Activated naive CD4-positive, alpha-beta T cell treated with anti-CD3 and anti-CD28 coated beads, Interleukin-2, amount 50 U/mL, for 72 hours (primary cell): ENCODE data around the gene BOD1L1. TPM values are rescaled to one million over a fixed set of nuclear protein-coding genes. Genes with fewer than 3 reads are reported as not detected.

Source experiments
- ATAC-seq, 2 donors: fragments of 150-1000 bp; cut with Tn5 transposase; 2 replicates each; pipeline ENCODE4 v1.10.0; 2021; ENCODE audit warnings: mild to moderate bottlenecking in 2 of 2, moderate library complexity in 2 of 2
- DNase-seq, 2 donors: peaks; one replicate each; pipeline ENCODE4 v3.0.0; 2021 to 2022; ENCODE audit warnings: low spot score in 2 of 2
- H3K27ac Mint-ChIP-seq, 2 donors: one replicate each; pipeline ENCODE4 v1.8.0; 2022; ENCODE audit warnings: mild to moderate bottlenecking in 2 of 2, mixed read lengths in 2 of 2
- H3K36me3 Mint-ChIP-seq, 2 donors: one replicate each; pipeline ENCODE4 v1.8.0; 2022; ENCODE audit warnings: mixed read lengths in 2 of 2
- H3K9me3 Mint-ChIP-seq, 2 donors: one replicate each; pipeline ENCODE4 v1.8.0; 2022; ENCODE audit warnings: mixed read lengths in 2 of 2
- total RNA-seq, 2 donors: library from RNA; stranded (reverse); gene quantifications; one replicate each; pipeline ENCODE4 v1.2.3, GENCODE V29; 2022

Gene BOD1L1
- total RNA-seq, 2 donors from 2014 or later, result 36.6 to 36.8 TPM

DNA sequence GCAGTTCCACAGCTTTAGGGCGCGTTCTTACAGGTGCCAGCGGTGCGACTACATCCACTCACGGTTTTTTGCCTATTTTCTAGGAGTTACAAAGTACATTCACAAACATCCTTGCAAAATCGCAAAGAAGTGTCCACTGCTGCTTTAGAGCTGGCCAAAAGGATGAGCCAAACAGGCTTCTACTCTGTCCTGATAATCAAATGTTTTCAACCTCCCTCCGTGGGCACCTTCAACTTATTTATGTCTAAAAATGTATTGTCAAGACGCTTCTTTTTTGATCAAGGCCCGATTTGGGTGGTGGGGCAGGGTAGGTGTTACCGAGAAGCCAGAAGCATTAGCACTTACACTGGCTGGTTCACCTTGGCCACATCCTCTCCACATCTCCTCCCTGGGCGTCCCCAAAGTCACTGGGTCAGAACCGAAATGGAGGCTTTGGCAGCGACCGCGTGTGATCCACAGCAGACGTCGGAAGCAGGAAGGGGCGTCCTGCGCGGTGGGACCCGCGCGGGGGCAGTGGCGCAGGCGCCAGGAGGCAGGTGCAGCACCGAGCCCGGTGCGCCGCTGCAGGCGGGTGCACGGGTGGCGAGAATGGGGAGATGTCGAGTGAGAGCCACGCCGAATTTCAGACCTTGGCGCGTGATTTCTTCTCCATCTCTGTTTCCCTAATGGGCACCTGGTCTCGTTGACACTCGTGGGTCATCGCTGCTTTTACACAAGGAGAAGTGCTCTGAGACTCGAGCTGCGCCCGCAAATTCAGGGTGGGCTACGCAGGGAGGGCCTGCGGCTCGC, 100.1 kb downstream of the BOD1L1 start:
- DNase-seq (no peak), ATAC-seq (peak in 1 of 2 donors; percentile 14)
- peaks cover 41 to 48% of the 10 kb centered on the region in 2 donors for H3K36me3 Mint-ChIP-seq
- peaks cover 0 to 4% of the 10 kb centered on the region in 2 donors for H3K9me3 Mint-ChIP-seq
- H3K27ac Mint-ChIP-seq, result no peak overlapping the region

- Mint-ChIP-seq H3K27ac (no peak overlapping the region), H3K36me3 (peaks cover 40 to 46% of the 10 kb centered on the region in 2 donors)
- no peak for ATAC-seq
Measured at GRCh38 chr4:13526658-13527057, 100.9 kb downstream of the BOD1L1 start.

GRCh38 chr4:13525606-13526281, 101.8 kb downstream of the BOD1L1 start:
- no peak for ATAC-seq
- Mint-ChIP-seq H3K9me3 (peaks cover 0 to 4% of the 10 kb centered on the region in 2 donors), H3K36me3 (peaks cover 32 to 37% of the 10 kb centered on the region in 2 donors), H3K27ac (no peak overlapping the region)
- no peak for DNase-seq

More at GRCh38 chr4:13526658-13527057, 100.9 kb downstream of the BOD1L1 start:
- no peak for DNase-seq
- H3K9me3 Mint-ChIP-seq, result peaks cover 0 to 4% of the 10 kb centered on the region in 2 donors

GRCh38 chr4:13524504-13525243, 102.9 kb downstream of the BOD1L1 start:
- Mint-ChIP-seq H3K27ac (no peak overlapping the region), H3K9me3 (peaks cover 0 to 4% of the 10 kb centered on the region in 2 donors), H3K36me3 (peaks cover 32 to 35% of the 10 kb centered on the region in 2 donors)
- DNase-seq (peak in 1 of 2 donors; percentile 6), ATAC-seq (no peak)

GRCh38 chr4:13523591-13524503, 103.7 kb downstream of the BOD1L1 start:
- DNase-seq, result no peak
- peaks cover 28 to 30% of the 10 kb centered on the region in 2 donors for H3K36me3 Mint-ChIP-seq
- H3K27ac Mint-ChIP-seq, result no peak overlapping the region
- no peak for ATAC-seq
- H3K9me3 Mint-ChIP-seq, result peaks cover 0 to 2% of the 10 kb centered on the region in 2 donors

DNA sequence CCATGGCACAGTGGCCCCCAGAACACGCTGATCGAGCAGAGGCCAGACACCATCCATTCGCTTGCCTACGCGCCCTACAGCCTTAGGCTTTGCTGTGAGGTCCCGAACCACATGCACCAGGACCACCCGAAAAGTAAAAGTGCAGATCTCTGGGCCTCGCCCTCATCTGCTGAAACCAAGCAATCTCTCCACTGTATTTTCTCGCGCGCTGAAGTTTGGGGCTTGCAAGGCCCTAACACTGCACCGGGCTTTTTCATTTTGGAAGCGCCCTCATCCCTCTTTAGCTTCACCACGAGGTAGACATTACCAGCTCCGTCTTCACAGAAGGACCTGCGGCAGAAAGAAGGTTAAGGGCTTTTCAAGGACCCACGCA, 104.4 kb downstream of the BOD1L1 start:
- Mint-ChIP-seq H3K27ac (peak overlapping the region in 1 of 2 donors; percentile 9), H3K36me3 (peaks cover 22 to 27% of the 10 kb centered on the region in 2 donors), H3K9me3 (no peaks in the 10 kb centered on the region)
- DNase-seq, result peak in 1 of 2 donors; percentile 5
- ATAC-seq, result no peak

DNA sequence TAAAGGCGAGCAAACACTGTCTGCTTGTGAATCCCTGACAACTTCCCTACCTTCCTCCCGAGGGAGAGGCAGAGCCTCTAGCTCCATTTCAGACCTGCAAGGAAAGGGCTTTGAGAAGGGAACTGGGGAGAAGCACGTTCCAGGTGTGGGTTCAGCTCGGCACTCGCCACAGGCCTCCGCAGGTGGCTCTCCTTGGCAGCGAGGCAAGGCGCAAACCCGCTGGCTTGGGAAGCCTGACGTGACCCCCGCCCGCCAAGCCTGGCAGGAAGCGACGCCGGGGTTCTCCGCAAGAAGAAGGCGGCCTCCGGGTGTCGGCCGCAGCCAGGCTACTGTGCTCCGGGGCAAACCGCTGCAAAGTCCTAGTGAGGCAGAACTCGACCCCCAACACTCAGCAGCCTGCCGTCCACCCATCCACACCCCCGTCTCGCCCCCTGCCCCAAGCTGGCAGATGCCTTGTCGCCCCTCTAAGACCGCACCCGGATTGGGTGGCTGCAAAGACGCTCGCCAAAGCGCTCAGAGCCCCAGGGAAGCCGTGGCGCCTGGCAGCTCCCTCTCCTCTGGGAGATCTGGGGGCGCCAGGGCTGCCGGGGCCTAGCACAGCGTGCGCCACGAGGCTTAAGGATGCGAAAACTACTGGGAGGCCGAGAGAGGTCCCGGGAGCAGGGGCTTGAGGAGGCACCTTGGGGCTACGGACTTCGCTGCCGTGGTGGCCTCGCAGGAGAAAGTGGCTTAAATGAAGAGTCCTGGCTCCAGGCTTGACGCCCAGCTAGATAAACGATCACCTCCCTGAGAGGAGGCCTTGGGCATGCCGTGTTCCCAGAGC, 105.0 kb downstream of the BOD1L1 start:
- peak in 1 of 2 donors; percentile 25 for DNase-seq
- H3K36me3 Mint-ChIP-seq, result peaks cover 22 to 26% of the 10 kb centered on the region in 2 donors
- ATAC-seq, result peak in 1 of 2 donors; percentile 41
- H3K9me3 Mint-ChIP-seq, result no peaks in the 10 kb centered on the region
- H3K27ac Mint-ChIP-seq, result no peak overlapping the region

DNA sequence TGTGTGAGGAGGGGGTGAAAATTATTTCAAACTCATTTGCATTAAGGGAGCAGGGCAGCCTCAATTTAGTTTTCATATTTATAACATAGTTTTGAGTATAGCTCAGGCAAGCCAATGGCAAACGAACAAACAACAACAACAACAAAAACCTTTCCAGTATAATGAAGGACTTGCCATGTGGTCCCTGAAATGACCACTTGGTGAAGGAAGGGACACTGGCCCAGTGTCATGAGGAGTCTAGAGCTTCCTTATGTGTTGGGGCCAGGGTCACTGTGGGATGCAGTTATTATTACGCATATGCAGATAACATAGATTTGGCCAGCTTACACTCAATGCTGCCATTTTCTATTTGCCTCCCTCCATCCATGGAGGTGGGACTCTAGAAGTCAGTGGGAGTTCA, 106.5 kb downstream of the BOD1L1 start:
- H3K27ac Mint-ChIP-seq, result no peak overlapping the region
- no peaks in the 10 kb centered on the region for H3K9me3 Mint-ChIP-seq
- peaks cover 19 to 22% of the 10 kb centered on the region in 2 donors for H3K36me3 Mint-ChIP-seq
- DNase-seq, result no peak
- ATAC-seq, result no peak

Other genes starting within 250 kb of the BOD1L1 start
- gene RAB28, start 143.4 kb downstream of the BOD1L1 start, total RNA-seq, result 10 to 100 TPM; 11.1 to 13.5 TPM
- gene NKX3-2, start 83.2 kb downstream of the BOD1L1 start, total RNA-seq, result not detected